Naive thymus-derived CD4-positive, alpha-beta T cell (primary cell): ENCODE data around the gene POLR2L. TPM values are rescaled to one million over a fixed set of nuclear protein-coding genes. Genes with fewer than 3 reads are reported as not detected.

ENCODE experiments used
- ATAC-seq: fragments of 150-1000 bp; cut with Tn5 transposase; 2 replicates; pipeline ENCODE4 v1.10.0; 2021; ENCODE audit warnings: mild to moderate bottlenecking, moderate library complexity
- CTCF ChIA-PET: fragments of 350-600 bp; sonication (Branson Sonifier 250); formaldehyde crosslinking; loops from one replicate; lab custom pipeline; 2021; ENCODE audit warnings: antibody characterized with exemption; lab: Charles Lee
- POLR2A ChIA-PET: fragments of 350-600 bp; sonication (Branson Sonifier 250); formaldehyde crosslinking; loops from one replicate; lab custom pipeline; 2021; ENCODE audit warnings: antibody characterized with exemption, inconsistent platforms; lab: Charles Lee
- DNase-seq, 9 donors: peaks; one replicate each; pipeline versions ENCODE4 v3.0.0 to v3.0.0-alpha.2; 2020 to 2022; ENCODE audit warnings: mixed read lengths in 1 of 9
- H3K27ac ChIP-seq: one replicate; pipeline ENCODE4 v1.7.0; 2013; ENCODE audit warnings: mild to moderate bottlenecking, low read depth, low read length, moderate library complexity
- H3K27me3 ChIP-seq, 2 donors: one replicate each; pipeline ENCODE4 v1.7.0; 2013; ENCODE audit warnings: low read length in 2 of 2, mild to moderate bottlenecking in 2 of 2, moderate library complexity in 2 of 2; ENCODE audit not compliant: control insufficient read depth in 2 of 2, insufficient read depth in 2 of 2
- H3K36me3 ChIP-seq, 3 experiments: 1 replicate in 2 of 3; 2 replicates in 1 of 3; pipeline ENCODE4 v1.7.0; 2013; ENCODE audit warnings: low read length in 3 of 3, mild to moderate bottlenecking in 3 of 3, moderate library complexity in 1 of 3; ENCODE audit not compliant: insufficient read depth in 3 of 3, control insufficient read depth in 2 of 3
- H3K4me1 ChIP-seq, 2 donors: one replicate each; pipeline ENCODE4 v1.7.0; 2013; ENCODE audit warnings: low read length in 2 of 2, mild to moderate bottlenecking in 2 of 2, moderate library complexity in 1 of 2; ENCODE audit not compliant: control insufficient read depth in 2 of 2, insufficient read depth in 2 of 2
- H3K4me3 ChIP-seq: 2 replicates; pipeline ENCODE4 v1.7.0; 2013; ENCODE audit warnings: mild to moderate bottlenecking, low read length
- H3K9me3 ChIP-seq, 3 experiments: 1 replicate in 2 of 3; 2 replicates in 1 of 3; pipeline ENCODE4 v1.7.0; 2013; ENCODE audit warnings: low read length in 3 of 3; ENCODE audit not compliant: control insufficient read depth in 2 of 3
- H3K27ac Mint-ChIP-seq, 9 donors: one replicate each; pipeline ENCODE4 v1.8.0; 2020 to 2022; ENCODE audit warnings: mixed read lengths in 9 of 9, mild to moderate bottlenecking in 8 of 9, moderate library complexity in 5 of 9, inconsistent platforms in 2 of 9
- H3K27me3 Mint-ChIP-seq, 5 donors: one replicate each; pipeline ENCODE4 v1.8.0; 2021 to 2022; ENCODE audit warnings: mixed read lengths in 5 of 5, mild to moderate bottlenecking in 1 of 5
- H3K36me3 Mint-ChIP-seq, 5 donors: one replicate each; pipeline ENCODE4 v1.8.0; 2020 to 2022; ENCODE audit warnings: mixed read lengths in 5 of 5, mild to moderate bottlenecking in 3 of 5, inconsistent platforms in 1 of 5
- H3K4me1 Mint-ChIP-seq, 7 donors: one replicate each; pipeline ENCODE4 v1.8.0; 2020 to 2022; ENCODE audit warnings: mixed read lengths in 7 of 7, mild to moderate bottlenecking in 3 of 7, inconsistent platforms in 1 of 7
- H3K4me3 Mint-ChIP-seq, 10 donors: one replicate each; pipeline ENCODE4 v1.8.0; 2020 to 2022; ENCODE audit warnings: mild to moderate bottlenecking in 10 of 10, mixed read lengths in 10 of 10, moderate library complexity in 6 of 10, inconsistent platforms in 2 of 10
- H3K9me3 Mint-ChIP-seq, 11 donors: one replicate each; pipeline ENCODE4 v1.8.0; 2020 to 2022; ENCODE audit warnings: mixed read lengths in 11 of 11, mild to moderate bottlenecking in 4 of 11, inconsistent platforms in 1 of 11, moderate library complexity in 1 of 11
- intact Hi-C, 2 donors: fragments of 100-400 bp; cut with micrococcal nuclease; formaldehyde crosslinking; loops; one replicate each; pipeline ENCODE4 v1.15.1; 2023
- polyA plus RNA-seq, 2 donors: library from polyadenylated mRNA; unstranded; fragments of 300-500 nt; fragmentation: Illumina TruSeq; gene quantifications; one replicate each; pipeline ENCODE4 v1.2.3, GENCODE V29; 2021
- total RNA-seq, 6 experiments: library from RNA in 5 of 6; stranded (reverse) in 5 of 6; gene quantifications; 1 replicate in 5 of 6; 2 replicates in 1 of 6; pipeline ENCODE4 v1.2.3 and lab custom pipeline; 2021 to 2026

Gene POLR2L
- total and polyA plus RNA-seq, 7 experiments from 2014 or later = 31.2 to 93.3 (median 49.1) TPM

GRCh38 chr11:870127-870413 lies 27.7 kb upstream of the POLR2L start:
- no peaks in the 10 kb centered on the region for H3K4me1 Mint-ChIP-seq
- CTCF ChIA-PET = no interaction called here

GRCh38 chr11:869399-870126 lies 27.2 kb upstream of the POLR2L start:
- H3K4me3 ChIP-seq = no peak overlapping the region
- H3K4me1 Mint-ChIP-seq = no peaks in the 10 kb centered on the region
- H3K27ac ChIP-seq = no peak overlapping the region
- DNase-seq (no peak), ATAC-seq (no peak)
- ChIA-PET CTCF (no interaction called here), POLR2A (no interaction called here)
- H3K9me3 ChIP-seq = no peaks in the 10 kb centered on the region
- H3K4me1 ChIP-seq = no peaks in the 10 kb centered on the region
- no peak overlapping the region for H3K27ac Mint-ChIP-seq
- peaks cover 0 to 7% (median 4%) of the 10 kb centered on the region in 5 donors for H3K36me3 Mint-ChIP-seq
- H3K27me3 Mint-ChIP-seq = no peaks in the 10 kb centered on the region
- intact Hi-C loops = no loop called here
- no peaks in the 10 kb centered on the region for H3K9me3 Mint-ChIP-seq
- no peak overlapping the region for H3K4me3 Mint-ChIP-seq
- no peaks in the 10 kb centered on the region for H3K27me3 ChIP-seq
- H3K36me3 ChIP-seq = peaks cover 0 to 23% (median 0%) of the 10 kb centered on the region in 3 experiments

More at GRCh38 chr11:870127-870413, 27.7 kb upstream of the POLR2L start:
- no peak overlapping the region for H3K27ac ChIP-seq
- H3K9me3 Mint-ChIP-seq = no peaks in the 10 kb centered on the region
- intact Hi-C loops = no loop called here
- H3K27me3 ChIP-seq = no peaks in the 10 kb centered on the region
- DNase-seq = no peak
- H3K4me3 ChIP-seq = no peak overlapping the region
- POLR2A ChIA-PET = no interaction called here
- H3K36me3 ChIP-seq = peaks cover 0 to 26% (median 0%) of the 10 kb centered on the region in 3 experiments
- peaks cover 0 to 7% (median 4%) of the 10 kb centered on the region in 5 donors for H3K36me3 Mint-ChIP-seq
- H3K9me3 ChIP-seq = no peaks in the 10 kb centered on the region
- no peak overlapping the region for H3K4me3 Mint-ChIP-seq
- H3K27ac Mint-ChIP-seq = no peak overlapping the region
- no peaks in the 10 kb centered on the region for H3K27me3 Mint-ChIP-seq
- ATAC-seq = no peak
- H3K4me1 ChIP-seq = no peaks in the 10 kb centered on the region

GRCh38 chr11:868802-869201 lies 26.5 kb upstream of the POLR2L start:
- Mint-ChIP-seq H3K27ac (no peak overlapping the region), H3K36me3 (peaks cover 0 to 6% (median 4%) of the 10 kb centered on the region in 5 donors), H3K9me3 (no peaks in the 10 kb centered on the region), H3K4me3 (no peak overlapping the region), H3K4me1 (no peaks in the 10 kb centered on the region), H3K27me3 (no peaks in the 10 kb centered on the region)
- Histone ChIP-seq H3K27ac (no peak overlapping the region), H3K9me3 (no peaks in the 10 kb centered on the region), H3K36me3 (peaks cover 0 to 21% (median 0%) of the 10 kb centered on the region in 3 experiments), H3K27me3 (no peaks in the 10 kb centered on the region), H3K4me1 (no peaks in the 10 kb centered on the region), H3K4me3 (no peak overlapping the region)
- ChIA-PET POLR2A (no interaction called here), CTCF (no interaction called here)
- ATAC-seq = no peak
- no peak for DNase-seq
- intact Hi-C loops = no loop called here

- H3K4me1 ChIP-seq = no peaks in the 10 kb centered on the region
- CTCF ChIA-PET = no interaction called here
- Mint-ChIP-seq H3K27me3 (no peaks in the 10 kb centered on the region), H3K9me3 (no peaks in the 10 kb centered on the region), H3K27ac (peak overlapping the region in 1 of 9 donors; percentile 73), H3K4me3 (no peak overlapping the region), H3K4me1 (no peaks in the 10 kb centered on the region), H3K36me3 (peaks cover 0 to 2% (median under 1%) of the 10 kb centered on the region in 5 donors)
- intact Hi-C loops = no loop called here
- peaks cover 0 to 21% (median 0%) of the 10 kb centered on the region in 3 experiments for H3K36me3 ChIP-seq
- no peak overlapping the region for H3K4me3 ChIP-seq
- POLR2A ChIA-PET = no interaction called here
- H3K27ac ChIP-seq = no peak overlapping the region
- H3K27me3 ChIP-seq = no peaks in the 10 kb centered on the region
- DNase-seq = no peak
- ATAC-seq = no peak
- no peaks in the 10 kb centered on the region for H3K9me3 ChIP-seq
Observed at GRCh38 chr11:868394-868793, 26.1 kb upstream of the POLR2L start.

- H3K27ac Mint-ChIP-seq = peak overlapping the region in 1 of 9 donors; percentile 73
- no peak overlapping the region for H3K27ac ChIP-seq
- H3K4me1 Mint-ChIP-seq = no peaks in the 10 kb centered on the region
- H3K9me3 Mint-ChIP-seq = no peaks in the 10 kb centered on the region
- no peaks in the 10 kb centered on the region for H3K27me3 Mint-ChIP-seq
- CTCF ChIA-PET = no interaction called here
- peaks cover 0 to 20% (median 0%) of the 10 kb centered on the region in 3 experiments for H3K36me3 ChIP-seq
- H3K4me3 ChIP-seq = no peak overlapping the region
- no peak for DNase-seq
- no peak for ATAC-seq
- POLR2A ChIA-PET = no interaction called here
- no peaks in the 10 kb centered on the region for H3K4me1 ChIP-seq
- H3K4me3 Mint-ChIP-seq = no peak overlapping the region
- H3K36me3 Mint-ChIP-seq = no peaks in the 10 kb centered on the region
- no peaks in the 10 kb centered on the region for H3K27me3 ChIP-seq
- H3K9me3 ChIP-seq = no peaks in the 10 kb centered on the region
- intact Hi-C loops = no loop called here
Observed at GRCh38 chr11:867856-868358, 25.6 kb upstream of the POLR2L start.

- Mint-ChIP-seq H3K4me1 (peaks cover 0 to 4% (median 0%) of the 10 kb centered on the region in 7 donors), H3K27ac (no peak overlapping the region), H3K4me3 (no peak overlapping the region), H3K27me3 (no peaks in the 10 kb centered on the region), H3K9me3 (no peaks in the 10 kb centered on the region), H3K36me3 (no peaks in the 10 kb centered on the region)
- H3K27ac ChIP-seq = no peak overlapping the region
- DNase-seq = no peak
- H3K27me3 ChIP-seq = no peaks in the 10 kb centered on the region
- no peaks in the 10 kb centered on the region for H3K9me3 ChIP-seq
- ChIA-PET CTCF (no interaction called here), POLR2A (no interaction called here)
- H3K4me1 ChIP-seq = no peaks in the 10 kb centered on the region
- H3K4me3 ChIP-seq = no peak overlapping the region
- intact Hi-C loops = no loop called here
- no peak for ATAC-seq
- peaks cover 0 to 14% (median 0%) of the 10 kb centered on the region in 3 experiments for H3K36me3 ChIP-seq
Observed at GRCh38 chr11:866481-866880, 24.2 kb upstream of the POLR2L start.
